A549 (cell line): ENCODE results near the gene COPS7A. TPM values are rescaled to one million over a fixed set of nuclear protein-coding genes. Genes with fewer than 3 reads are reported as not detected.

Source experiments
- ATAC-seq, 2 experiments: fragments of 200-7000 bp in 1 of 2; fragments of >200 bp in 1 of 2; cut with Nextera tagmentation in 1 of 2; cut with Tn5 transposase in 1 of 2; 3 replicates each; pipeline versions ENCODE4 v1.8.0 to v1.9.1; 2018 to 2020; ENCODE audit warnings: mild to moderate bottlenecking in 1 of 2, moderate library complexity in 1 of 2
- CTCF ChIA-PET: fragments of 300-600 bp; sonication (Branson Sonifier 250); formaldehyde crosslinking; extraction: SDS; loops from one replicate; lab custom pipeline; 2021; ENCODE audit warnings: antibody characterized with exemption, inconsistent platforms; lab: Yijun Ruan, JAX
- POLR2A ChIA-PET: fragments of 350-600 bp; formaldehyde crosslinking; extraction: SDS; loops from one replicate; lab custom pipeline; 2021; ENCODE audit warnings: antibody characterized with exemption, inconsistent platforms; lab: Yijun Ruan, JAX
- DNase-seq, 2 experiments: peaks; one replicate each; pipeline versions ENCODE4 v3.0.0 to v3.0.0-alpha.2; 2011 to 2016; ENCODE audit warnings: low read depth in 1 of 2, low spot score in 1 of 2
- FAIRE-seq: peaks from 2 replicates; lab custom pipeline; 2011; peaks lifted over from hg19 to GRCh38; lab: Jason Lieb, UNC
- H3K27ac ChIP-seq, 2 experiments: fragments of >200 bp; sonication (Bioruptor Twin); formaldehyde crosslinking; 3 replicates each; pipeline ENCODE4 v1.5.1; 2016 to 2017
- H3K4me1 ChIP-seq: fragments of >200 bp; sonication (Bioruptor Twin); formaldehyde crosslinking; 3 replicates; pipeline ENCODE4 v1.6.1; 2016
- H3K4me2 ChIP-seq: fragments of >200 bp; sonication (Bioruptor Twin); formaldehyde crosslinking; 3 replicates; pipeline ENCODE4 v1.6.1; 2016
- H3K4me3 ChIP-seq: fragments of >200 bp; sonication (Bioruptor Twin); formaldehyde crosslinking; 3 replicates; pipeline ENCODE4 v1.5.1; 2016
- H3K9me3 ChIP-seq: fragments of >200 bp; sonication (Bioruptor Twin); formaldehyde crosslinking; 3 replicates; pipeline ENCODE4 v1.6.1; 2016
- BCL3 ChIP-seq: fragments of >200 bp; sonication (Bioruptor Twin); formaldehyde crosslinking; IDR thresholded peaks from 3 replicates; pipeline ENCODE4 v1.6.1; 2016
- BHLHE40 ChIP-seq: IDR thresholded peaks from 2 replicates; pipeline ENCODE4 v1.6.1; 2012; ENCODE audit warnings: low read depth, low read length, inconsistent platforms
- CEBPB ChIP-seq, 2 experiments: fragments of >200 bp in 1 of 2; sonication (Bioruptor Twin) in 1 of 2; formaldehyde crosslinking in 1 of 2; IDR thresholded peaks; 2 replicates each; pipeline ENCODE4 v1.6.1; 2012 to 2016
- CTCF ChIP-seq: fragments of >200 bp; sonication (Bioruptor Twin); formaldehyde crosslinking; IDR thresholded peaks from 3 replicates; pipeline ENCODE4 v1.5.1; 2016
- EP300 ChIP-seq, 2 experiments: fragments of >200 bp; sonication (Bioruptor Twin); formaldehyde crosslinking; IDR thresholded peaks; 2 replicates in 1 of 2; 3 replicates in 1 of 2; pipeline ENCODE4 v1.6.1; 2016 to 2017
- FOSL2 ChIP-seq, 2 experiments: fragments of 450-650 bp in 1 of 2; fragments of >200 bp in 1 of 2; sonication (Bioruptor Twin) in 1 of 2; formaldehyde crosslinking; IDR thresholded peaks; 2 replicates each; pipeline versions ENCODE4 v1.5.0 to v1.6.1; 2016 to 2020; ENCODE audit warnings: mild to moderate bottlenecking in 1 of 2, moderate library complexity in 1 of 2
- FOXS1 ChIP-seq: fragments of 250-450 bp; sonication (Bioruptor Pico); IDR thresholded peaks from 2 replicates; pipeline ENCODE4 v1.5.0; 2020; ENCODE audit warnings: mild to moderate bottlenecking, moderate library complexity
- HES2 ChIP-seq: fragments of >200 bp; sonication (Bioruptor Twin); formaldehyde crosslinking; IDR thresholded peaks from 2 replicates; pipeline ENCODE4 v1.6.1; 2016
- HOXB13 ChIP-seq: fragments of 250-450 bp; sonication (Bioruptor Pico); IDR thresholded peaks from 2 replicates; pipeline ENCODE4 v1.5.0; 2020; ENCODE audit warnings: low read depth, mild to moderate bottlenecking, moderate library complexity
- MAX ChIP-seq: IDR thresholded peaks from 2 replicates; pipeline ENCODE4 v1.6.1; 2012
- NPAS2 ChIP-seq: fragments of 250-450 bp; sonication (Bioruptor Pico); IDR thresholded peaks from 2 replicates; pipeline ENCODE4 v1.8.0; 2022; ENCODE audit warnings: mild to moderate bottlenecking, moderate library complexity, borderline replicate concordance
- POLR2AphosphoS2 ChIP-seq: conservative IDR thresholded peaks from 2 replicates; pipeline ENCODE4 v1.6.1; 2012; ENCODE audit warnings: low read length, improper control_type of control experiment, inconsistent platforms
- RAD21 ChIP-seq, 2 experiments: fragments of >200 bp in 1 of 2; sonication (Bioruptor Twin) in 1 of 2; formaldehyde crosslinking in 1 of 2; IDR thresholded peaks in 1 of 2; conservative IDR thresholded peaks in 1 of 2; 2 replicates in 1 of 2; 3 replicates in 1 of 2; pipeline ENCODE4 v1.6.1; 2012 to 2018; ENCODE audit warnings: inconsistent platforms in 1 of 2
- RARB ChIP-seq: fragments of 250-450 bp; sonication (Bioruptor Pico); IDR thresholded peaks from 2 replicates; pipeline ENCODE4 v1.8.0; 2021; ENCODE audit warnings: mild to moderate bottlenecking, moderate library complexity
- RCOR1 ChIP-seq: fragments of 150-350 bp; IDR thresholded peaks from 2 replicates; pipeline ENCODE4 v1.6.1; 2014; ENCODE audit warnings: antibody characterized with exemption, low read length, low read depth
- ZNF302 ChIP-seq: fragments of 250-450 bp; sonication (Bioruptor Pico); IDR thresholded peaks from 2 replicates; pipeline ENCODE4 v1.9.0; 2021; ENCODE audit warnings: inconsistent platforms, mild to moderate bottlenecking, moderate library complexity
- ZSCAN20 ChIP-seq: fragments of 250-450 bp; sonication (Bioruptor Pico); IDR thresholded peaks from 2 replicates; pipeline ENCODE4 v1.8.0; 2022; ENCODE audit warnings: mild to moderate bottlenecking, moderate library complexity
- WGBS: methylation state at CpG from one replicate; pipeline ENCODE4 v1.1.6; 2017; ENCODE audit errors: missing lambda C conversion rate; 5-methylcytosine and 5-hydroxymethylcytosine counted together
- polyA plus RNA-seq, 4 experiments: library from polyadenylated mRNA; depleted of rRNA in 3 of 4; stranded (reverse); fragments of >200 nt; fragmentation: RNase III in 1 of 4; extraction: RNeasy Plus Mini Kit Qiagen cat#74134 plus additional on column Dnase treatment in 1 of 4; gene quantifications; 2 replicates in 3 of 4; 3 replicates in 1 of 4; pipeline ENCODE4 v1.2.3, GENCODE V29; 2011 to 2017
- small RNA-seq, 6 experiments: library from RNA; depleted of rRNA; stranded (forward); fragments of <200 nt; gene quantifications; one replicate each; pipeline ENCODE3, GENCODE V24; 2012

The COPS7A gene
- polyA plus RNA-seq, 2 of the 4 experiments (the other 2 are of a cell fraction): 46.9 to 78.8 TPM

GRCh38 chr12:6778574-6779550 lies 55.0 kb downstream of the COPS7A start (continued):
- TF ChIP-seq CTCF (peak; percentile 94), NPAS2 (CRISPR knock-in tag) (peak; percentile 79), RAD21 (conservative IDR thresholded peaks at IDR 0.05 in 1 of 2, IDR thresholded peaks at IDR 0.05 in 1 of 2) (peak; percentile 98 to 99), ZNF302 (CRISPR knock-in tag) (no peak), POLR2AphosphoS2 (no peak), EP300 (IDR thresholded peaks at IDR 0.05) (no peak), MAX (peak; percentile 83), FOSL2 (IDR thresholded peaks at IDR 0.05) (no peak), FOSL2 (CRISPR knock-in tag; IDR thresholded peaks at IDR 0.05) (0 out of 2 replicates have a peak, but pooled peaks have one; percentile 3), BHLHE40 (peak; percentile 65; the same call in 1 of the 2 replicates)

GRCh38 chr12:6779708-6780432 lies 56.0 kb downstream of the COPS7A start:
- DNase-seq (no peak), ATAC-seq (no peak), FAIRE-seq (no peak)
- ChIA-PET POLR2A (interaction anchor here (0.6 to 2.8 kb wide), 3 partner anchors 14 to 104 kb away, joined by 3 to 22 read pairs (median 8); partner anchors contain the start of genes MLF2 and PTMS), CTCF (interaction anchor here (0.6 to 26.0 kb wide), 18 partner anchors 9 to 904 kb away, joined by 3 to 670 read pairs (median 4); partner anchors contain the start of genes GPR162, LAG3, MLF2 and P3H3)
- H3K4me1 ChIP-seq: peaks cover 15% of the 10 kb centered on the region; the same call in 2 of the 3 replicates
- TF ChIP-seq HES2 (no peak), EP300 (IDR thresholded peaks at IDR 0.05) (no peak), RCOR1 (no peak), BCL3 (no peak), BHLHE40 (no peak), FOXS1 (no peak), HOXB13 (CRISPR knock-in tag) (no peak), RARB (CRISPR knock-in tag) (no peak)
- WGBS: 63% methylated on average over 6 of the region's 6 CpGs
- H3K4me2 ChIP-seq: no peak overlapping the region
- no peak overlapping the region for H3K4me3 ChIP-seq
- H3K27ac ChIP-seq: no peak overlapping the region
- H3K9me3 ChIP-seq: no peaks in the 10 kb centered on the region

GRCh38 chr12:6780573-6780972 lies 56.7 kb downstream of the COPS7A start:
- POLR2A ChIA-PET: interaction anchor here (0.6 to 2.8 kb wide), 3 partner anchors 14 to 105 kb away, joined by 3 to 22 read pairs (median 8); partner anchors contain the start of genes MLF2 and PTMS
- no peak overlapping the region for H3K27ac ChIP-seq
- TF ChIP-seq ZSCAN20 (CRISPR knock-in tag): no peak
- TF ChIP-seq CEBPB (IDR thresholded peaks at IDR 0.05): no peak
- TF ChIP-seq, all 56 proteins: peak for 0
- CTCF ChIA-PET: interaction anchor here (0.6 to 26.0 kb wide), 16 partner anchors 11 to 905 kb away, joined by 3 to 670 read pairs (median 4); partner anchors contain the start of genes GPR162, LAG3, MLF2 and P3H3
- ATAC-seq: no peak
- Histone ChIP-seq H3K4me1 (peaks cover 12% of the 10 kb centered on the region; the same call in 2 of the 3 replicates), H3K4me2 (no peak overlapping the region), H3K9me3 (no peaks in the 10 kb centered on the region), H3K4me3 (no peak overlapping the region)
- 83% methylated on average over 6 of the region's 6 CpGs for WGBS
- FAIRE-seq: no peak
- no peak for DNase-seq

Small RNA genes lying within 50 kb of the gene (small RNA-seq; reads per million reads assigned to genes)
- 0 reads per million in 6 experiments for gene RNU6-781P

Other genes with a start within 250 kb of the COPS7A start
- gene MRPL51, start 230.8 kb upstream of the COPS7A start, polyA plus RNA-seq (2011; rRNA removed): 181 and 337 TPM in 2 replicates
- gene MRPL51, start 230.8 kb upstream of the COPS7A start, polyA plus RNA-seq (2017; fragmentation: RNase III; extraction: RNeasy Plus Mini Kit Qiagen cat#74134 plus additional on column Dnase treatment): 260 to 272 TPM (median 265 TPM) in 3 replicates
- gene NCAPD2, start 229.9 kb upstream of the COPS7A start, polyA plus RNA-seq (2011; rRNA removed): 130 and 145 TPM in 2 replicates
- gene NCAPD2, start 229.9 kb upstream of the COPS7A start, polyA plus RNA-seq (2017; fragmentation: RNase III; extraction: RNeasy Plus Mini Kit Qiagen cat#74134 plus additional on column Dnase treatment): 76.1 to 82.0 TPM (median 77.3 TPM) in 3 replicates
- 10,036 and 10,800 TPM in 2 replicates for gene GAPDH, start 189.5 kb upstream of the COPS7A start, polyA plus RNA-seq (2011; rRNA removed)
- 6,292 to 6,607 TPM (median 6,463 TPM) in 3 replicates for gene GAPDH, start 189.5 kb upstream of the COPS7A start, polyA plus RNA-seq (2017; fragmentation: RNase III; extraction: RNeasy Plus Mini Kit Qiagen cat#74134 plus additional on column Dnase treatment)
- gene IFFO1, start 168.0 kb upstream of the COPS7A start, polyA plus RNA-seq (2011; rRNA removed): 0.74 and 1.0 TPM in 2 replicates
- gene IFFO1, start 168.0 kb upstream of the COPS7A start, polyA plus RNA-seq (2017; fragmentation: RNase III; extraction: RNeasy Plus Mini Kit Qiagen cat#74134 plus additional on column Dnase treatment): 0.94 to 1.5 TPM (median 1.1 TPM) in 3 replicates
- gene NOP2, start 155.8 kb upstream of the COPS7A start, polyA plus RNA-seq (2011; rRNA removed): 162 and 176 TPM in 2 replicates
- gene NOP2, start 155.8 kb upstream of the COPS7A start, polyA plus RNA-seq (2017; fragmentation: RNase III; extraction: RNeasy Plus Mini Kit Qiagen cat#74134 plus additional on column Dnase treatment): 100 to 108 TPM (median 104 TPM) in 3 replicates
- 53.7 and 99.3 TPM in 2 replicates for gene CHD4, start 116.7 kb upstream of the COPS7A start, polyA plus RNA-seq (2011; rRNA removed)
- gene CHD4, start 116.7 kb upstream of the COPS7A start, polyA plus RNA-seq (2017; fragmentation: RNase III; extraction: RNeasy Plus Mini Kit Qiagen cat#74134 plus additional on column Dnase treatment): 83.4 to 87.8 TPM (median 84.8 TPM) in 3 replicates
- gene LPAR5, start 88.1 kb upstream of the COPS7A start, polyA plus RNA-seq (2011; rRNA removed): 0.74 and 0.97 TPM in 2 replicates
- 0.29 to 0.66 TPM (median 0.58 TPM) in 3 replicates for gene LPAR5, start 88.1 kb upstream of the COPS7A start, polyA plus RNA-seq (2017; fragmentation: RNase III; extraction: RNeasy Plus Mini Kit Qiagen cat#74134 plus additional on column Dnase treatment)
- 0.70 and 1.4 TPM in 2 replicates for gene ACRBP, start 76.6 kb upstream of the COPS7A start, polyA plus RNA-seq (2011; rRNA removed)
- 0.28 to 0.36 TPM (median 0.34 TPM) in 3 replicates for gene ACRBP, start 76.6 kb upstream of the COPS7A start, polyA plus RNA-seq (2017; fragmentation: RNase III; extraction: RNeasy Plus Mini Kit Qiagen cat#74134 plus additional on column Dnase treatment)
- gene ING4, start 60.9 kb upstream of the COPS7A start, polyA plus RNA-seq (2011; rRNA removed): 36.5 and 41.3 TPM in 2 replicates
- gene ING4, start 60.9 kb upstream of the COPS7A start, polyA plus RNA-seq (2017; fragmentation: RNase III; extraction: RNeasy Plus Mini Kit Qiagen cat#74134 plus additional on column Dnase treatment): 15.3 to 19.5 TPM (median 18.8 TPM) in 3 replicates
- 59.6 and 81.9 TPM in 2 replicates for gene ZNF384, start 34.7 kb upstream of the COPS7A start, polyA plus RNA-seq (2011; rRNA removed)
- gene ZNF384, start 34.7 kb upstream of the COPS7A start, polyA plus RNA-seq (2017; fragmentation: RNase III; extraction: RNeasy Plus Mini Kit Qiagen cat#74134 plus additional on column Dnase treatment): 64.7 to 86.4 TPM (median 79.8 TPM) in 3 replicates
- gene PIANP, start 23.2 kb upstream of the COPS7A start, polyA plus RNA-seq (2011; rRNA removed): 0.10 and 0.22 TPM in 2 replicates
- gene PIANP, start 23.2 kb upstream of the COPS7A start, polyA plus RNA-seq (2017; fragmentation: RNase III; extraction: RNeasy Plus Mini Kit Qiagen cat#74134 plus additional on column Dnase treatment): 0.30 to 0.56 TPM (median 0.45 TPM) in 3 replicates
- gene MLF2, start 29.1 kb downstream of the COPS7A start, polyA plus RNA-seq (2011; rRNA removed): 302 and 310 TPM in 2 replicates
- gene MLF2, start 29.1 kb downstream of the COPS7A start, polyA plus RNA-seq (2017; fragmentation: RNase III; extraction: RNeasy Plus Mini Kit Qiagen cat#74134 plus additional on column Dnase treatment): 269 to 305 TPM (median 295 TPM) in 3 replicates
- gene PTMS, start 42.3 kb downstream of the COPS7A start, polyA plus RNA-seq (2011; rRNA removed): 205 and 391 TPM in 2 replicates
- 868 to 1,195 TPM (median 1,161 TPM) in 3 replicates for gene PTMS, start 42.3 kb downstream of the COPS7A start, polyA plus RNA-seq (2017; fragmentation: RNase III; extraction: RNeasy Plus Mini Kit Qiagen cat#74134 plus additional on column Dnase treatment)
- 0.56 and 0.66 TPM in 2 replicates for gene LAG3, start 48.5 kb downstream of the COPS7A start, polyA plus RNA-seq (2011; rRNA removed)
- gene LAG3, start 48.5 kb downstream of the COPS7A start, polyA plus RNA-seq (2017; fragmentation: RNase III; extraction: RNeasy Plus Mini Kit Qiagen cat#74134 plus additional on column Dnase treatment): 1.6 to 2.3 TPM (median 1.7 TPM) in 3 replicates
- gene CD4, start 65.5 kb downstream of the COPS7A start, polyA plus RNA-seq (2011; rRNA removed): not detected in 2 replicates
- 0.03 TPM in 1 of 3 replicates, not detected in the others for gene CD4, start 65.5 kb downstream of the COPS7A start, polyA plus RNA-seq (2017; fragmentation: RNase III; extraction: RNeasy Plus Mini Kit Qiagen cat#74134 plus additional on column Dnase treatment)
- gene GPR162, start 97.8 kb downstream of the COPS7A start, polyA plus RNA-seq (2011; rRNA removed): 1.8 TPM in 2 replicates
- gene GPR162, start 97.8 kb downstream of the COPS7A start, polyA plus RNA-seq (2017; fragmentation: RNase III; extraction: RNeasy Plus Mini Kit Qiagen cat#74134 plus additional on column Dnase treatment): 1.7 to 2.4 TPM (median 1.7 TPM) in 3 replicates
- 8.1 and 8.6 TPM in 2 replicates for gene P3H3, start 104.4 kb downstream of the COPS7A start, polyA plus RNA-seq (2011; rRNA removed)
- gene P3H3, start 104.4 kb downstream of the COPS7A start, polyA plus RNA-seq (2017; fragmentation: RNase III; extraction: RNeasy Plus Mini Kit Qiagen cat#74134 plus additional on column Dnase treatment): 17.7 to 23.2 TPM (median 21.9 TPM) in 3 replicates
- gene GNB3, start 116.9 kb downstream of the COPS7A start, polyA plus RNA-seq (2011; rRNA removed): 0.94 and 1.1 TPM in 2 replicates
- gene GNB3, start 116.9 kb downstream of the COPS7A start, polyA plus RNA-seq (2017; fragmentation: RNase III; extraction: RNeasy Plus Mini Kit Qiagen cat#74134 plus additional on column Dnase treatment): 2.3 to 3.7 TPM (median 2.7 TPM) in 3 replicates
- gene CDCA3, start 127.2 kb downstream of the COPS7A start, polyA plus RNA-seq (2011; rRNA removed): 51.5 and 57.5 TPM in 2 replicates
- gene CDCA3, start 127.2 kb downstream of the COPS7A start, polyA plus RNA-seq (2017; fragmentation: RNase III; extraction: RNeasy Plus Mini Kit Qiagen cat#74134 plus additional on column Dnase treatment): 79.6 to 92.0 TPM (median 80.2 TPM) in 3 replicates
- 58.6 and 64.5 TPM in 2 replicates for gene USP5, start 128.1 kb downstream of the COPS7A start, polyA plus RNA-seq (2011; rRNA removed)
- 75.3 to 78.2 TPM (median 76.9 TPM) in 3 replicates for gene USP5, start 128.1 kb downstream of the COPS7A start, polyA plus RNA-seq (2017; fragmentation: RNase III; extraction: RNeasy Plus Mini Kit Qiagen cat#74134 plus additional on column Dnase treatment)
- 1,913 and 2,511 TPM in 2 replicates for gene TPI1, start 143.5 kb downstream of the COPS7A start, polyA plus RNA-seq (2011; rRNA removed)
- gene TPI1, start 143.5 kb downstream of the COPS7A start, polyA plus RNA-seq (2017; fragmentation: RNase III; extraction: RNeasy Plus Mini Kit Qiagen cat#74134 plus additional on column Dnase treatment): 1,221 to 1,293 TPM (median 1,253 TPM) in 3 replicates
- 15.3 and 16.8 TPM in 2 replicates for gene SPSB2, start 149.3 kb downstream of the COPS7A start, polyA plus RNA-seq (2011; rRNA removed)
- 20.8 to 22.1 TPM (median 21.8 TPM) in 3 replicates for gene SPSB2, start 149.3 kb downstream of the COPS7A start, polyA plus RNA-seq (2017; fragmentation: RNase III; extraction: RNeasy Plus Mini Kit Qiagen cat#74134 plus additional on column Dnase treatment)
- 33.3 and 40.4 TPM in 2 replicates for gene LRRC23, start 180.8 kb downstream of the COPS7A start, polyA plus RNA-seq (2011; rRNA removed)
- gene LRRC23, start 180.8 kb downstream of the COPS7A start, polyA plus RNA-seq (2017; fragmentation: RNase III; extraction: RNeasy Plus Mini Kit Qiagen cat#74134 plus additional on column Dnase treatment): 17.2 to 19.1 TPM (median 19.1 TPM) in 3 replicates
- gene ENO2, start 190.5 kb downstream of the COPS7A start, polyA plus RNA-seq (2011; rRNA removed): 26.2 and 45.1 TPM in 2 replicates
- 31.0 to 38.6 TPM (median 31.6 TPM) in 3 replicates for gene ENO2, start 190.5 kb downstream of the COPS7A start, polyA plus RNA-seq (2017; fragmentation: RNase III; extraction: RNeasy Plus Mini Kit Qiagen cat#74134 plus additional on column Dnase treatment)
- gene ATN1, start 203.9 kb downstream of the COPS7A start, polyA plus RNA-seq (2011; rRNA removed): 11.3 and 23.1 TPM in 2 replicates
- gene ATN1, start 203.9 kb downstream of the COPS7A start, polyA plus RNA-seq (2017; fragmentation: RNase III; extraction: RNeasy Plus Mini Kit Qiagen cat#74134 plus additional on column Dnase treatment): 40.3 to 51.6 TPM (median 51.2 TPM) in 3 replicates
- gene RNU7-1, start 219.8 kb downstream of the COPS7A start, polyA plus RNA-seq (2011; rRNA removed): not detected in 2 replicates
- not detected in 3 replicates for gene RNU7-1, start 219.8 kb downstream of the COPS7A start, polyA plus RNA-seq (2017; fragmentation: RNase III; extraction: RNeasy Plus Mini Kit Qiagen cat#74134 plus additional on column Dnase treatment)
- gene C12orf57, start 220.0 kb downstream of the COPS7A start, polyA plus RNA-seq (2011; rRNA removed): 466 and 493 TPM in 2 replicates
- gene C12orf57, start 220.0 kb downstream of the COPS7A start, polyA plus RNA-seq (2017; fragmentation: RNase III; extraction: RNeasy Plus Mini Kit Qiagen cat#74134 plus additional on column Dnase treatment): 224 to 273 TPM (median 261 TPM) in 3 replicates
- gene PTPN6, start 227.3 kb downstream of the COPS7A start, polyA plus RNA-seq (2011; rRNA removed): 18.9 and 29.0 TPM in 2 replicates
- 14.2 to 17.1 TPM (median 15.1 TPM) in 3 replicates for gene PTPN6, start 227.3 kb downstream of the COPS7A start, polyA plus RNA-seq (2017; fragmentation: RNase III; extraction: RNeasy Plus Mini Kit Qiagen cat#74134 plus additional on column Dnase treatment)
- 296 and 297 TPM in 2 replicates for gene PHB2, start 246.6 kb downstream of the COPS7A start, polyA plus RNA-seq (2011; rRNA removed)
- 292 to 313 TPM (median 293 TPM) in 3 replicates for gene PHB2, start 246.6 kb downstream of the COPS7A start, polyA plus RNA-seq (2017; fragmentation: RNase III; extraction: RNeasy Plus Mini Kit Qiagen cat#74134 plus additional on column Dnase treatment)
- gene EMG1, start 246.9 kb downstream of the COPS7A start, polyA plus RNA-seq (2011; rRNA removed): 92.0 and 96.7 TPM in 2 replicates
- gene EMG1, start 246.9 kb downstream of the COPS7A start, polyA plus RNA-seq (2017; fragmentation: RNase III; extraction: RNeasy Plus Mini Kit Qiagen cat#74134 plus additional on column Dnase treatment): 65.7 to 78.2 TPM (median 67.9 TPM) in 3 replicates